Measurements from ENCODE around the gene C8A. TPM values are rescaled to one million over a fixed set of nuclear protein-coding genes. Genes with fewer than 3 reads are reported as not detected.

Gene C8A
- total RNA-seq, 1 experiment from 2014 or later, result not detected

DNA sequence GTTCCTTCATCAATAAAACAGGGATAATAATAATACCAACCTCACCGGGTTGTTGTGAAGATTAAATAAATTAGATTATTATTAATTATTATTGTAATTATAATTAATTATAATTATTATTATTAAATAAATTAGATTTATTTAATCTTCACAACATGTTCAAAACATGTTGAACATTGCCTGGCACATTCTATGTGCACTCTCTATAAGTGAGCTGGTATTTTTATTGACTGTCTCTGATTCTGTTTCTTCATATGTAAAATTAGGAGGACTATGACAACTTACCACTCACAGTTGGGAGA, 112.1 kb downstream of the C8A start:
- H3K23me2 ChIP-seq (ENCODE audit: insufficient read length, low read depth, low read length, poor library complexity, severe bottlenecking), result no peaks in the 10 kb centered on the region
- H3K4me2 ChIP-seq (ENCODE audit: insufficient read depth, insufficient read length, low read length), result no peak overlapping the region
- no peak overlapping the region for H3K18ac ChIP-seq (ENCODE audit: insufficient read length, low read depth, low read length)
- H3K23ac ChIP-seq (ENCODE audit: insufficient read length, low read depth, low read length), result no peak overlapping the region
- no peaks in the 10 kb centered on the region for H3K27me3 ChIP-seq (ENCODE audit: insufficient read depth, low read length)
- no peak overlapping the region for H3K4ac ChIP-seq (ENCODE audit: low read depth, low read length)
- H3K4me3 Mint-ChIP-seq, result no peak overlapping the region
- H2BK12ac ChIP-seq (ENCODE audit: insufficient read length, low read depth, low read length), result no peak overlapping the region
- H3K79me2 ChIP-seq (ENCODE audit: insufficient read depth, low read length), result no peaks in the 10 kb centered on the region
- no peak overlapping the region for H3K56ac ChIP-seq (ENCODE audit: insufficient read length, low read depth, low read length)
- H3K9ac ChIP-seq (ENCODE audit: extremely low read depth, insufficient read length, low read length), result no peak overlapping the region
- H3K27ac Mint-ChIP-seq, result no peak overlapping the region
- no peak overlapping the region for H2AFZ ChIP-seq (ENCODE audit: low read length)
- H3K79me1 ChIP-seq (ENCODE audit: insufficient read depth, low read depth, low read length, poor library complexity, severe bottlenecking), result no peaks in the 10 kb centered on the region
- 0 out of 4 replicates have a peak, but pooled peaks cover 0 to 5% of the 10 kb centered on the region in 2 experiments for H3K4me1 Mint-ChIP-seq
- H4K8ac ChIP-seq (replicated peaks; ENCODE audit: insufficient read length, low read depth, low read length), result no peak overlapping the region
- no peak for TF ChIP-seq CTCF (conservative IDR thresholded peaks at IDR 0.05)
- no peak overlapping the region for H3K27ac ChIP-seq (ENCODE audit: insufficient read length, low read depth, low read length)
- H3K9me3 Mint-ChIP-seq, result no peaks in the 10 kb centered on the region
- H3K36me3 Mint-ChIP-seq (ENCODE audit: insufficient read depth in 1 of 3, low read depth in 3 of 3), result no peaks in the 10 kb centered on the region
- no CpG with 5 or more reads among the region's 1 CpG for WGBS (ENCODE audit: extremely low coverage, insufficient read length, low lambda C conversion rate)
- no peak overlapping the region for H2BK120ac ChIP-seq (ENCODE audit: low read depth, low read length, poor library complexity, severe bottlenecking)
- no peak overlapping the region for H2BK20ac ChIP-seq (ENCODE audit: low read depth, low read length, poor library complexity, severe bottlenecking)
- H4K5ac ChIP-seq (ENCODE audit: insufficient read length, low read depth, low read length), result no peak overlapping the region
- H3K27me3 Mint-ChIP-seq (ENCODE audit: low read depth), result peaks cover 2% of the 10 kb centered on the region; the same call in 1 of the 2 replicates
- H2AK5ac ChIP-seq (ENCODE audit: insufficient read length, low read length), result no peak overlapping the region
- H4K91ac ChIP-seq (ENCODE audit: insufficient read length, low read depth, low read length), result no peak overlapping the region
- H2BK5ac ChIP-seq (ENCODE audit: insufficient read length, low read length), result no peak overlapping the region
- H3K9me3 ChIP-seq (ENCODE audit: control insufficient read depth, low read depth, low read length), result no peaks in the 10 kb centered on the region
- H4K20me1 ChIP-seq (ENCODE audit: control insufficient read depth, insufficient read depth, insufficient read length), result no peaks in the 10 kb centered on the region
- no peaks in the 10 kb centered on the region for H3K4me1 ChIP-seq (ENCODE audit: insufficient read depth, low read length)
- no peak overlapping the region for H3T11ph ChIP-seq (ENCODE audit: low read length)
- no peak overlapping the region for H2BK15ac ChIP-seq (ENCODE audit: low read depth, low read length)
- no peak for DNase-seq
- H3K14ac ChIP-seq (ENCODE audit: insufficient read depth, low read length), result no peak overlapping the region

Measured in H9 (cell line).